ENCODE results near the gene PRKN. TPM values are rescaled to one million over a fixed set of nuclear protein-coding genes. Genes with fewer than 3 reads are reported as not detected.

PRKN gene
- polyA plus RNA-seq, 1 donor from 2014 or later: 1.2 TPM

DNA sequence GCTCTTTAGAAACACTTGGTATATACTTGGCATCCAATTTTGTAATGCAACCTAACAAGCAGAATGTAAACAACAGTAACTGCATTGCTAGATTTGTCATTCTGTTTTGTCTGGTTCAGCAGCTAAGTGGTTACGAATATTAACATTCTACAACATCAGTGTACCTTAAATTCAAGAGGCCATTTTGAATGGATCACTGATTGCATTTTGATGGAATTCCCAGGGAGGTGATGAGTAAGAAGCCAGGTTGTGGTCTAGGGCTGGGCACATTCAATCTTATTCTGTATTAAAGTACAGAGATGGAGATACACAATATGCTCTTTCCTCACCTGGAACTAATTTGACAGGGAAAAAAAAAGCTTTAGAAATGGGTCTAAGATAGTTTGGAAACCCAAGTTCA is 483.5 kb downstream of the PRKN start:
- no peaks in the 10 kb centered on the region for H3K27me3 ChIP-seq (ENCODE audit: insufficient read depth, low read depth, low read length)
- H3K79me2 ChIP-seq (replicated peaks; ENCODE audit: insufficient read depth, low read length): no peaks in the 10 kb centered on the region
- TF ChIP-seq EP300 (conservative IDR thresholded peaks at IDR 0.05; ENCODE audit: poor library complexity, severe bottlenecking) (no peak), RAD21 (conservative IDR thresholded peaks at IDR 0.05) (no peak), POLR2AphosphoS5 (IDR thresholded peaks at IDR 0.05) (no peak), MXI1 (conservative IDR thresholded peaks at IDR 0.05; ENCODE audit: poor library complexity, severe bottlenecking) (no peak), TAF1 (IDR thresholded peaks at IDR 0.05; ENCODE audit: low read depth) (no peak), EZH2 (IDR thresholded peaks at IDR 0.05; ENCODE audit: borderline replicate concordance, insufficient read depth, low read length, poor library complexity, severe bottlenecking) (no peak), SMC3 (conservative IDR thresholded peaks at IDR 0.05; ENCODE audit: poor library complexity) (no peak)
- TF ChIP-seq, protein P1, sequence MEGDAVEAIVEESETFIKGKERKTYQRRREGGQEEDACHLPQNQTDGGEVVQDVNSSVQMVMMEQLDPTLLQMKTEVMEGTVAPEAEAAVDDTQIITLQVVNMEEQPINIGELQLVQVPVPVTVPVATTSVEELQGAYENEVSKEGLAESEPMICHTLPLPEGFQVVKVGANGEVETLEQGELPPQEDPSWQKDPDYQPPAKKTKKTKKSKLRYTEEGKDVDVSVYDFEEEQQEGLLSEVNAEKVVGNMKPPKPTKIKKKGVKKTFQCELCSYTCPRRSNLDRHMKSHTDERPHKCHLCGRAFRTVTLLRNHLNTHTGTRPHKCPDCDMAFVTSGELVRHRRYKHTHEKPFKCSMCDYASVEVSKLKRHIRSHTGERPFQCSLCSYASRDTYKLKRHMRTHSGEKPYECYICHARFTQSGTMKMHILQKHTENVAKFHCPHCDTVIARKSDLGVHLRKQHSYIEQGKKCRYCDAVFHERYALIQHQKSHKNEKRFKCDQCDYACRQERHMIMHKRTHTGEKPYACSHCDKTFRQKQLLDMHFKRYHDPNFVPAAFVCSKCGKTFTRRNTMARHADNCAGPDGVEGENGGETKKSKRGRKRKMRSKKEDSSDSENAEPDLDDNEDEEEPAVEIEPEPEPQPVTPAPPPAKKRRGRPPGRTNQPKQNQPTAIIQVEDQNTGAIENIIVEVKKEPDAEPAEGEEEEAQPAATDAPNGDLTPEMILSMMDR (IDR thresholded peaks at IDR 0.05; ENCODE audit: poor library complexity, severe bottlenecking): no peak
- TF ChIP-seq, protein P2, sequence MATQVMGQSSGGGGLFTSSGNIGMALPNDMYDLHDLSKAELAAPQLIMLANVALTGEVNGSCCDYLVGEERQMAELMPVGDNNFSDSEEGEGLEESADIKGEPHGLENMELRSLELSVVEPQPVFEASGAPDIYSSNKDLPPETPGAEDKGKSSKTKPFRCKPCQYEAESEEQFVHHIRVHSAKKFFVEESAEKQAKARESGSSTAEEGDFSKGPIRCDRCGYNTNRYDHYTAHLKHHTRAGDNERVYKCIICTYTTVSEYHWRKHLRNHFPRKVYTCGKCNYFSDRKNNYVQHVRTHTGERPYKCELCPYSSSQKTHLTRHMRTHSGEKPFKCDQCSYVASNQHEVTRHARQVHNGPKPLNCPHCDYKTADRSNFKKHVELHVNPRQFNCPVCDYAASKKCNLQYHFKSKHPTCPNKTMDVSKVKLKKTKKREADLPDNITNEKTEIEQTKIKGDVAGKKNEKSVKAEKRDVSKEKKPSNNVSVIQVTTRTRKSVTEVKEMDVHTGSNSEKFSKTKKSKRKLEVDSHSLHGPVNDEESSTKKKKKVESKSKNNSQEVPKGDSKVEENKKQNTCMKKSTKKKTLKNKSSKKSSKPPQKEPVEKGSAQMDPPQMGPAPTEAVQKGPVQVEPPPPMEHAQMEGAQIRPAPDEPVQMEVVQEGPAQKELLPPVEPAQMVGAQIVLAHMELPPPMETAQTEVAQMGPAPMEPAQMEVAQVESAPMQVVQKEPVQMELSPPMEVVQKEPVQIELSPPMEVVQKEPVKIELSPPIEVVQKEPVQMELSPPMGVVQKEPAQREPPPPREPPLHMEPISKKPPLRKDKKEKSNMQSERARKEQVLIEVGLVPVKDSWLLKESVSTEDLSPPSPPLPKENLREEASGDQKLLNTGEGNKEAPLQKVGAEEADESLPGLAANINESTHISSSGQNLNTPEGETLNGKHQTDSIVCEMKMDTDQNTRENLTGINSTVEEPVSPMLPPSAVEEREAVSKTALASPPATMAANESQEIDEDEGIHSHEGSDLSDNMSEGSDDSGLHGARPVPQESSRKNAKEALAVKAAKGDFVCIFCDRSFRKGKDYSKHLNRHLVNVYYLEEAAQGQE (IDR thresholded peaks at IDR 0.05; ENCODE audit: borderline replicate concordance): no peak

DNA sequence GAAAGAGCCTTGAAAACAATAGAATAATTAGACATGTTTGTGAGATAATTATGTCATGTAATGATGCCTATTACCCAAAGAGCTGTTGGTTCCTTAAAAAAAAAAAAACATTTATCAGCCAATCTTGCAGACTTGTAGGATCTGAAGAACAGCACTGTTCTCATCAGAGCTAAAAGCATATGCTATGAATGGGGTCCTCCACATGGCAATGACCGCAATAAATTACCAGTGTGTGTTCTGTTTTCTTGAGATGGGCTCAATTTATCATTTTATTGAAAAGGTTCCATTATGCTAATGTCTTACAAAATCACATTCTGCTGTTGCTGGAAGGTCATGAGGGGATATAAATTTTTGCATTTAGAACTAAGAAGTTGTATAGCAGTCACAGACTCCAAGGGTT is 484.7 kb downstream of the PRKN start:
- TF ChIP-seq RAD21 (conservative IDR thresholded peaks at IDR 0.05) (no peak), SMC3 (conservative IDR thresholded peaks at IDR 0.05; ENCODE audit: poor library complexity) (no peak), POLR2AphosphoS5 (IDR thresholded peaks at IDR 0.05) (no peak), MXI1 (conservative IDR thresholded peaks at IDR 0.05; ENCODE audit: poor library complexity, severe bottlenecking) (no peak), EP300 (conservative IDR thresholded peaks at IDR 0.05; ENCODE audit: poor library complexity, severe bottlenecking) (no peak), EZH2 (IDR thresholded peaks at IDR 0.05; ENCODE audit: borderline replicate concordance, insufficient read depth, low read length, poor library complexity, severe bottlenecking) (no peak), TAF1 (IDR thresholded peaks at IDR 0.05; ENCODE audit: low read depth) (no peak)
- TF ChIP-seq, protein P2 (IDR thresholded peaks at IDR 0.05; ENCODE audit: borderline replicate concordance): no peak
- TF ChIP-seq, protein P1 (IDR thresholded peaks at IDR 0.05; ENCODE audit: poor library complexity, severe bottlenecking): no peak
- Histone ChIP-seq H3K9me3 (ENCODE audit: low read length) (no peaks in the 10 kb centered on the region), H3K27ac (ENCODE audit: low read length) (no peak overlapping the region), H3K36me3 (ENCODE audit: insufficient read depth, low read length) (no peaks in the 10 kb centered on the region), H3K79me2 (replicated peaks; ENCODE audit: insufficient read depth, low read length) (no peaks in the 10 kb centered on the region), H3K4me2 (ENCODE audit: low read length) (no peak overlapping the region), H2AFZ (ENCODE audit: low read depth, low read length) (no peak overlapping the region), H3K4me3 (ENCODE audit: low read length) (no peak overlapping the region), H4K20me1 (ENCODE audit: insufficient read depth) (no peaks in the 10 kb centered on the region), H3F3A (ENCODE audit: insufficient read depth, low read length, poor library complexity, severe bottlenecking) (no peaks in the 10 kb centered on the region), H3K27me3 (ENCODE audit: insufficient read depth, low read depth, low read length) (no peaks in the 10 kb centered on the region), H3K9me2 (ENCODE audit: insufficient read depth, low read length) (no peaks in the 10 kb centered on the region), H3K9ac (ENCODE audit: low read length) (no peak overlapping the region)

More for the DNA sequence above, 483.5 kb downstream of the PRKN start:
- no peak overlapping the region for H3K4me2 ChIP-seq (ENCODE audit: low read length)
- H3F3A ChIP-seq (ENCODE audit: insufficient read depth, low read length, poor library complexity, severe bottlenecking): no peaks in the 10 kb centered on the region
- H3K9ac ChIP-seq (ENCODE audit: low read length): no peak overlapping the region
- H3K4me3 ChIP-seq (ENCODE audit: low read length): no peak overlapping the region
- no peak overlapping the region for H3K27ac ChIP-seq (ENCODE audit: low read length)
- H3K9me2 ChIP-seq (ENCODE audit: insufficient read depth, low read length): no peaks in the 10 kb centered on the region
- H4K20me1 ChIP-seq (ENCODE audit: insufficient read depth): no peaks in the 10 kb centered on the region
- no peaks in the 10 kb centered on the region for H3K9me3 ChIP-seq (ENCODE audit: low read length)
- H2AFZ ChIP-seq (ENCODE audit: low read depth, low read length): no peak overlapping the region
- no peaks in the 10 kb centered on the region for H3K36me3 ChIP-seq (ENCODE audit: insufficient read depth, low read length)

Data from neural cell (in vitro differentiated cells).